Measurements from ENCODE around the gene YJU2.

DNA sequence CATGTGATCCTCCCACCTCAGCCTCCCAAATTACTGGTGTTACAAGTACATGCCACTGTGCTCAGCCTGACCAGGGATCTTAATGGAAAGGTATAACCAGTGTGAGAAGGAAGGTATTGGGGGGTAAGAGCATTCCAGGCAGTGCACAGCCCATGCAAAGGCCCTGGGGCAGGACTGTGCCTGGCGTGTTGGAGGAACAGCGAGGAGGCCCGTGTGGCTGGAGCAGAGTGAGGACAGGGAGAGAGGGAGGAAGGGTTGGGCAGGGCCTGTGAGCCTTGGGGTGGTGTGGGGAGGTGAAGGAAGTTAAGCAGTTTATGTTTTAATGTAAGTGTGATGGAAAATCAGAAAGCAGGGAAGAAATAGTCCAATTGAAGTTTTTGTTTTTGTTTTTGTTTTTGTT lies 53.7 kb downstream of the YJU2 start:
- TF ChIP-seq EZH2 (IDR thresholded peaks at IDR 0.05; ENCODE audit: insufficient read depth, poor library complexity, severe bottlenecking), result no peak
- TF ChIP-seq EZH2phosphoT487 (IDR thresholded peaks at IDR 0.05; ENCODE audit: insufficient read depth, low read depth), result no peak

Measured in GM23248 (cell line).